Mesodermal cell (in vitro differentiated cells): ENCODE results near the gene L3MBTL4.
"Not testable (repeated sequence)": the region's sequence is repeated elsewhere in the genome, so short reads cannot be mapped to it uniquely, and the experiment has no call there.

Source experiments
- H3K27ac ChIP-seq: 2 replicates; pipeline ENCODE4 v1.7.0; 2013; ENCODE audit warnings: mild to moderate bottlenecking, low read depth, low read length, moderate library complexity; ENCODE audit not compliant: severe bottlenecking
- H3K36me3 ChIP-seq: 2 replicates; pipeline ENCODE4 v1.7.1; 2013; ENCODE audit warnings: mild to moderate bottlenecking, low read length, moderate library complexity; ENCODE audit not compliant: control insufficient read depth, insufficient read depth
- H3K4me1 ChIP-seq: one replicate; pipeline ENCODE4 v1.7.1; 2013; ENCODE audit warnings: mild to moderate bottlenecking, low read length; ENCODE audit not compliant: insufficient read depth, control insufficient read depth, poor library complexity, severe bottlenecking
- H3K4me3 ChIP-seq: 2 replicates; pipeline ENCODE4 v1.7.0; 2013; ENCODE audit warnings: low read length, control low read depth, mild to moderate bottlenecking; ENCODE audit not compliant: insufficient read depth, poor library complexity, severe bottlenecking; ENCODE audit errors: extremely low read depth
- H3K9me3 ChIP-seq: 2 replicates; pipeline ENCODE4 v1.7.1; 2013; ENCODE audit warnings: mild to moderate bottlenecking, low read length, moderate library complexity; ENCODE audit not compliant: control insufficient read depth
- WGBS, 2 experiments: methylation state at CpG; one replicate each; pipeline ENCODE4 v1.1.5; 2013; ENCODE audit warnings: missing lambda C conversion rate in 2 of 2; ENCODE audit not compliant: insufficient coverage in 2 of 2; 5-methylcytosine and 5-hydroxymethylcytosine counted together

L3MBTL4 gene

DNA sequence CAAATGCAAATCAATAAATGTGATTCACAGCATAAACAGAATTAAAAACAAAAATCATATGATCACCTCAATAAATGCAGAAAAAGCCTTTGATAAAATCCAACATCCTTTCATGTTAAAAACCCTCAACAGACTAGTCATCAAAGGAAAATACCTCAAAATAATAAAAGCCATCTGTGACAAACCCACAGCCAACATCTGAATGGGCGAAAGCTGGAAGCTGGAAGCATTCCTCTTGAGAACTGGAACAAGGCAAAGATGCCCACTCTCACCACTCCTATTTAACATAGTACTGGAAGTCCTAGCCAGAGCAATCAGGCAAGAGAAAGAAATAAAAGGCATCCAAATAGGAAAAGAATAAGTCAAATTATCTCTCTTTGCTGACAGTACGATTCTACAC, 367.1 kb downstream of the L3MBTL4 start:
- not testable (repeated sequence) for H3K36me3 ChIP-seq, H3K4me3 ChIP-seq, H3K9me3 ChIP-seq, H3K27ac ChIP-seq, H3K4me1 ChIP-seq
- WGBS, 2 experiments = 71 to 100% methylated on average over 1 of the region's 2 CpGs

GRCh38 chr18:6044773-6045172, 369.9 kb downstream of the L3MBTL4 start:
- no peaks in the 10 kb centered on the region for H3K36me3 ChIP-seq
- H3K4me3 ChIP-seq = no peak overlapping the region
- no peaks in the 10 kb centered on the region for H3K9me3 ChIP-seq
- no peak overlapping the region for H3K27ac ChIP-seq
- H3K4me1 ChIP-seq = no peaks in the 10 kb centered on the region

DNA sequence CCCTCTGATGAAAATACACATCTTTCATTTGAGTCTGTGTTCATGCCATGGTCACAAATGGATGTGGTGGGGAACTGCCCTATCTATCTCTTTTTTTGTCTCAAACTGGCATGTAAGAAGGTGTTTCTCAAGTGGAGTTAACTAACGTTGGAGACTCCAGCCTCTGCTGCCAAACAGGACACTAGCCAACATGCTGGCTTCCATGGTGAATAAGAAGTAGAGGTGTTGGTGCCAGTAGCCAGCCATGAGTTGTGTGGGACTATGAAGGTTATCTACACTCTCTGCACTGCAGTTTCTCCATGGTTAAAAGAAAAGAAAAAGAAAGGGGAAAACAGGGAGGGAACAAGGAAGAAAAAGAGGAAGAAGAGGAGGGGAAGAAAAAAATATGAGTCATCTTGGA, 370.4 kb downstream of the L3MBTL4 start:
- Histone ChIP-seq H3K27ac (no peak overlapping the region), H3K4me1 (peaks cover 2% of the 10 kb centered on the region), H3K36me3 (no peaks in the 10 kb centered on the region), H3K9me3 (no peaks in the 10 kb centered on the region), H3K4me3 (no peak overlapping the region)
- 86% methylated on average over 1 of the region's 1 CpG; no CpG with 5 or more reads in 1 of the 2 experiments for WGBS, 2 experiments

DNA sequence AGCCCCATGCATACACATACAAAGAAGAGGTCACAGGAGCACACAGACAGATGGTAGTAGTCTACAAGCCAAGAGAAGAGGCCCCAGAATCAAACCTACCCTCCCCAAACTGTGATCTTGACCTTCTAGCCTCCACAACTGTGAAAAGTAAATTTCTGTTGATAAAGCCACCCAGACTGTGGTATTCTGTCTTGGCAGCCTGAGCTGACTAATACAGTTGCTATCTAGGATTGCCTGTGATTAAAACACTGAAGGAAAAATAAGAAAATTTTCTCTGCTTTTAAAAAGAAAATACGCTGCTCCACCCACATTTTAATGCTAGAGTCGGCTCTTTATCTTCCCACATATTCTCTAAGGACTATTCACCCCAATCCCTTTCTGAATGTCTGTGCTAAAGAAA, 375.7 kb downstream of the L3MBTL4 start:
- Histone ChIP-seq H3K4me3 (no peak overlapping the region), H3K9me3 (peaks cover 5% of the 10 kb centered on the region), H3K36me3 (no peaks in the 10 kb centered on the region), H3K27ac (no peak overlapping the region), H3K4me1 (peaks cover 6% of the 10 kb centered on the region)
- WGBS, 2 experiments = 79% methylated on average over 2 of the region's 2 CpGs; no CpG with 5 or more reads in 1 of the 2 experiments

- Histone ChIP-seq H3K9me3 (no peaks in the 10 kb centered on the region), H3K4me3 (no peak overlapping the region), H3K36me3 (no peaks in the 10 kb centered on the region), H3K27ac (no peak overlapping the region), H3K4me1 (no peaks in the 10 kb centered on the region)
- WGBS, 2 experiments = 75 to 83% methylated on average over 2 of the region's 2 CpGs
These were observed 383.3 kb downstream of the L3MBTL4 start for GRCh38 chr18:6031442-6031841.

- Histone ChIP-seq H3K27ac (no peak overlapping the region), H3K4me1 (no peaks in the 10 kb centered on the region), H3K9me3 (no peaks in the 10 kb centered on the region), H3K36me3 (no peaks in the 10 kb centered on the region), H3K4me3 (no peak overlapping the region)
- WGBS, 2 experiments = no CpG with 5 or more reads among the region's 2 CpGs
These were observed 383.7 kb downstream of the L3MBTL4 start for GRCh38 chr18:6031002-6031401.

- Histone ChIP-seq H3K9me3 (no peaks in the 10 kb centered on the region), H3K27ac (no peak overlapping the region), H3K4me1 (peaks cover 6% of the 10 kb centered on the region), H3K36me3 (no peaks in the 10 kb centered on the region), H3K4me3 (no peak overlapping the region)
- WGBS, 2 experiments = 100% methylated on average over 1 of the region's 2 CpGs; no CpG with 5 or more reads in 1 of the 2 experiments
These were observed 389.9 kb downstream of the L3MBTL4 start for GRCh38 chr18:6024745-6025248.

- no peak overlapping the region for H3K4me3 ChIP-seq
- no peaks in the 10 kb centered on the region for H3K36me3 ChIP-seq
- no peak overlapping the region for H3K27ac ChIP-seq
- 91 to 100% methylated on average over 3 to 6 of the region's 7 CpGs for WGBS, 2 experiments
- H3K9me3 ChIP-seq = no peaks in the 10 kb centered on the region
- peaks cover 6% of the 10 kb centered on the region for H3K4me1 ChIP-seq
These were observed 391.2 kb downstream of the L3MBTL4 start for GRCh38 chr18:6023551-6023950.

GRCh38 chr18:6022845-6023244, 391.9 kb downstream of the L3MBTL4 start:
- Histone ChIP-seq H3K27ac (no peak overlapping the region), H3K4me1 (peaks cover 6% of the 10 kb centered on the region), H3K4me3 (no peak overlapping the region), H3K9me3 (no peaks in the 10 kb centered on the region), H3K36me3 (no peaks in the 10 kb centered on the region)
- 18 to 41% methylated on average over 3 of the region's 5 CpGs for WGBS, 2 experiments

DNA sequence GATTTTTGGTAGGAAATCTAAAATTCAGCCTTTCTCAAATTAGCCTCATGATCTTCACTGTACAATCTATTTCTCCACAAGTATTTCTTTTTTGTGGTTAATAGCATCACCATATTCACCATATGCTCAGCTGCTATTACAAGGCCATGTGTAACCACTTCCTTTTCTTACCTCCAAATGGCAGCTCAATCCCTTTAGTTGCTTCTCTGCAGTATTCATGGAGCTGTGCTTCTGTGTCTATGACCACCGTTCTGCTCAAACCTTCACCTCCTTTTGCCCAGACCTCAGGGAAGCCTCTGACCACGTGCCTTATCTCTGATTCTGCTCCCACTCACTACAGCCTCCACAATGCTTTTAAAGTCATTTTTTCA, 392.7 kb downstream of the L3MBTL4 start:
- WGBS, 2 experiments = 82 to 97% methylated on average over 2 of the region's 2 CpGs
- H3K4me1 ChIP-seq = peaks cover 6% of the 10 kb centered on the region
- no peaks in the 10 kb centered on the region for H3K36me3 ChIP-seq
- H3K27ac ChIP-seq = no peak overlapping the region
- no peak overlapping the region for H3K4me3 ChIP-seq
- H3K9me3 ChIP-seq = no peaks in the 10 kb centered on the region

DNA sequence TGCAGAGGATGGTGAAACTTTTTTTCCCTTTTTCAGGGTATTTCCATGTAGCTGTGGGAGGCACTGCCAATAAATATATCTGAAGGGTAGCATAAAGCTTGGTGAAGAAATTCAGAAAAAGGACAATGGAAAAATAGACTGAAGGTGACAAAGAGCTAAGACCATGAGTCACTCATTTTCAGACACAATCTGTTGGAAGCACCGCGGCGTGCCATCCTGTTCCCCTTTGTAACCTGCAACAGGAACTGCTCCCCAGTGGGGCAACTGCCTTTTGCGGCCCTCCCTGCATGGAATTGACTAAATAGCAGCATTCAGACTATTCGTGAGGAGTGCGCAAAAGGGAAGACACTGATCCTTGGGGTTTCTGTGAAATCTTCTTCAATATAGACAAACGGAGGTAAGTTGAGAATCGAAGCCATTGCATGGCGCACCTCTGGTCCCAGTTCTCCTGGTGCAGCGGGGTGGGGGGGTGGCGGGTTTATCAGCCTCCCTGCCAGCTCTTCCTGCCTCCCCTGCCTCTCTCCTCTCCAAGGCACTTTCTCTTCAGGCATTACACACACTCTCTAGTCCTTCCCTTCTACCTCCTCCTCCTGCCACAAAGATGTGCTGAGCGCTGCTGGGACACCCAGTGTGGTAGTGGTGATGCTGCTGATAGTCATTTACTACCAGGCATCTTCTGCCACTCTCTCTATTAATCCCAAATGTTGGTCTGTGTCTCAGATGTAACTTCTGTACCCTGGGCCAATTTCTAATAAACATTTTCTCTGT, 393.2 kb downstream of the L3MBTL4 start:
- no peaks in the 10 kb centered on the region for H3K36me3 ChIP-seq
- 86 to 96% methylated on average over 9 to 11 of the region's 12 CpGs for WGBS, 2 experiments
- H3K27ac ChIP-seq = no peak overlapping the region
- peaks cover 6% of the 10 kb centered on the region for H3K4me1 ChIP-seq
- no peaks in the 10 kb centered on the region for H3K9me3 ChIP-seq
- H3K4me3 ChIP-seq = no peak overlapping the region
